Measurements from ENCODE around the gene TRIM68.

The TRIM68 gene

GRCh38 chr11:4607781-4608666 is at the start of gene TRIM68:
Gene TRIM68 (minus strand): TSS chr11:4608231. CDS start chr11:4605504, 2,727 bp downstream.
- DNase-seq, result peak; percentile 88

- DNase-seq, result no peak
Measured at GRCh38 chr11:4654635-4655369, 46.8 kb upstream of the TRIM68 start.

GRCh38 chr11:4647766-4648165 is 39.7 kb upstream of the TRIM68 start:
- no peak for DNase-seq

- no peak for DNase-seq
Measured at GRCh38 chr11:4645974-4646373, 37.9 kb upstream of the TRIM68 start.

GRCh38 chr11:4644233-4644632 is 36.2 kb upstream of the TRIM68 start:
- DNase-seq, result no peak

GRCh38 chr11:4643682-4644081 is 35.7 kb upstream of the TRIM68 start, which contains the start of gene OR51E1:
Gene OR51E1 (plus strand): TSS chr11:4643982. CDS start chr11:4652527, 8,545 bp downstream.
- DNase-seq, result no peak

- DNase-seq, result no peak
Measured at GRCh38 chr11:4643076-4643475, 35.0 kb upstream of the TRIM68 start.

GRCh38 chr11:4642043-4642442 is 34.0 kb upstream of the TRIM68 start:
- DNase-seq, result no peak

GRCh38 chr11:4641501-4641900 is 33.5 kb upstream of the TRIM68 start:
- DNase-seq, result no peak

GRCh38 chr11:4639931-4640330 is 31.9 kb upstream of the TRIM68 start:
- DNase-seq, result no peak

GRCh38 chr11:4637662-4638047 is 29.6 kb upstream of the TRIM68 start:
- no peak for DNase-seq

GRCh38 chr11:4636962-4637661 is 29.1 kb upstream of the TRIM68 start, which contains the start of gene OR51D1:
Gene OR51D1 (plus strand): TSS chr11:4637477. CDS start chr11:4639791, 2,314 bp downstream.
- peak; percentile 17 to 44 (median 38) for DNase-seq

GRCh38 chr11:4636136-4636535 is 28.1 kb upstream of the TRIM68 start:
- no peak for DNase-seq

- DNase-seq, result peak in 1 of 4 experiments; percentile 3
Measured at GRCh38 chr11:4626207-4627099, 18.4 kb upstream of the TRIM68 start.

- no peak for DNase-seq
Measured at GRCh38 chr11:4619514-4619913, 11.5 kb upstream of the TRIM68 start.

- DNase-seq, result no peak
Measured at GRCh38 chr11:4615856-4616444, 7.9 kb upstream of the TRIM68 start.

GRCh38 chr11:4611986-4612385 is 4.0 kb upstream of the TRIM68 start:
- no peak for DNase-seq

- DNase-seq, result no peak
Measured at GRCh38 chr11:4610258-4610935, 2.4 kb upstream of the TRIM68 start.

- no peak for DNase-seq
Measured at GRCh38 chr11:4607096-4607495, 935 bp downstream of the TRIM68 start.

GRCh38 chr11:4606231-4607015 is 1.6 kb downstream of the TRIM68 start:
- DNase-seq, result no peak

All from activated CD4-positive, CD25-positive, alpha-beta regulatory T cell (primary cell).